Thoracic aorta (tissue), 2 donors: ENCODE measurements around the gene ASAP2. TPM values are rescaled to one million over a fixed set of nuclear protein-coding genes. Genes with fewer than 3 reads are reported as not detected.

Experiments
- ATAC-seq: fragments of 150-250 bp; one replicate; pipeline ENCODE4 v1.8.0; 2017; ENCODE audit warnings: low read depth; ENCODE audit not compliant: insufficient number of reproducible peaks, low FRiP score
- DNase-seq: peaks from one replicate; pipeline ENCODE4 v3.0.0-alpha.2; 2020; ENCODE audit warnings: low spot score
- H3K27ac ChIP-seq, 2 donors: fragments of 200-600 bp; sonication (generic); 1 replicate in 1 of 2; 2 replicates in 1 of 2; pipeline ENCODE4 v1.5.1; 2016; ENCODE audit warnings: mild to moderate bottlenecking in 2 of 2, moderate library complexity in 2 of 2
- H3K27me3 ChIP-seq: fragments of 200-600 bp; sonication (generic); replicated peaks from 2 replicates; pipeline ENCODE4 v1.6.0; 2016; ENCODE audit warnings: mild to moderate bottlenecking; ENCODE audit not compliant: insufficient read depth
- H3K36me3 ChIP-seq: fragments of 200-600 bp; sonication (generic); one replicate; pipeline ENCODE4 v1.5.1; 2016
- H3K4me1 ChIP-seq, 2 donors: fragments of 200-600 bp; sonication (generic); 1 replicate in 1 of 2; 2 replicates in 1 of 2; pipeline versions ENCODE4 v1.5.1 to v1.6.0; 2016; ENCODE audit warnings: low read depth in 2 of 2, mild to moderate bottlenecking in 1 of 2; ENCODE audit not compliant: control insufficient read depth in 1 of 2
- H3K4me3 ChIP-seq: fragments of 200-600 bp; sonication (generic); 2 replicates; pipeline ENCODE4 v1.5.1; 2016; ENCODE audit warnings: mild to moderate bottlenecking
- H3K9me3 ChIP-seq: fragments of 200-600 bp; sonication (generic); 2 replicates; pipeline ENCODE4 v1.5.1; 2016
- CTCF ChIP-seq: fragments of 200-600 bp; sonication (generic); IDR thresholded peaks from one replicate; pipeline ENCODE4 v1.5.1; 2019; ENCODE audit warnings: antibody characterized with exemption
- total RNA-seq, 2 donors: library from RNA; depleted of rRNA; stranded (reverse); fragments of >200 nt; gene quantifications; one replicate each; pipeline versions ENCODE4 v1.1.0 to v1.2.3, GENCODE V29; 2016

The ASAP2 gene
- total RNA-seq, 2 donors from 2014 or later = 58.1 to 102 TPM

DNA sequence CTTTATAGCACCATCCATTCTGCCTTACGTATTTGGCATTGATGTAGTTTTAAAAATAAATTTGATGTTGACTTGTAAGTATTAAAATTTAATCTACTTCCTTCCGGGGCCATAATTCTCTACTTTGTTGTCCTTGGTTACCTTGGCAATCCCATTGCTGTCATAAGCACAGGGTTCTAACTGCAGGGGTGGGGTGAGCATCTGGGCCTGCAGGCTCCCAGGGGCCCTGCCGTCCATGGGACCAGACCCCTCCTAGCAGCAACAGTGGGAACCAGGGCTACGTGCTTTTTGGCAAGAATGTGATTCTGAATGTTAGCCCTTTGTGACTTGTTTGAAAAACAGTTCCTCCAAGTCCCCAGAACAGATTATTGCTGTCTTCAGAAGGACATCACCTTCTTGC lies 4.9 kb downstream of the ASAP2 start:
- no peaks in the 10 kb centered on the region for H3K9me3 ChIP-seq
- no peaks in the 10 kb centered on the region for H3K27me3 ChIP-seq
- TF ChIP-seq CTCF = no peak
- H3K36me3 ChIP-seq = no peaks in the 10 kb centered on the region
- peak overlapping the region; percentile 79 to 96 for H3K27ac ChIP-seq
- ATAC-seq (no peak), DNase-seq (no peak)
- H3K4me1 ChIP-seq = peaks cover 40 to 66% of the 10 kb centered on the region in 2 donors
- H3K4me3 ChIP-seq = peak overlapping the region; percentile 32

DNA sequence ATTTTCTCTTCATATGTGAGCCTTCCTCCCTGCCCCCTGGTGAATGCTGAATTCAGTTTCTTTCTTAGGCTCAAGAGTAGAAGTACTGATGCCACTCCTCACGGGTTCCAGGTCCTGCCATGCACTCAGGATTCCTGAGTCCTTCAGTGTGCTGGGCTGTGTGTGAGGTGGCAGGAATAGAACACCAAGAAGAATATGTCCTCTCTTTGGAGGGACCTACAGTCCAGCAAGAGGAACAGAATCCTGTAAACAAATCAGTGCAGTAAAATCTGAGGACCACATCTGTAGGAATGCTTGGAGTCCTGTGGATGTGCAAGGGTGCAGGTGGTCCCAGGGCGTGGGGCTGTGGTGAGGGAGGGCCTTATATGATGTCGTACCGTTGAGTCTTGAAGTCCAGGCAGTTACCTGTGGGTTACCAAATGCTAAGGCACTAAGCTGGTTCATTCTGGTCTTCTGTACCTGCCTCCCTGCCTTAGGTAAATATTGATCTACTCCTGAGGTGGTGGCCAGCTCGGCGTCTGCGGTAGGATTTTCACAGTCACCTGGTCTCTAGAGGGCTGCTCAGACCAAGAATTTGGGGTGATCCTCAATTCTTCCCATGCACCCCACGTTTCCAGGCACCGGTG lies 5.5 kb downstream of the ASAP2 start:
- no peak for DNase-seq
- peak overlapping the region; percentile 51 for H3K4me3 ChIP-seq
- no peaks in the 10 kb centered on the region for H3K36me3 ChIP-seq
- TF ChIP-seq CTCF = no peak
- no peak for ATAC-seq
- no peaks in the 10 kb centered on the region for H3K9me3 ChIP-seq
- H3K27me3 ChIP-seq = no peaks in the 10 kb centered on the region
- H3K4me1 ChIP-seq = peaks cover 46 to 72% of the 10 kb centered on the region in 2 donors
- peak overlapping the region; percentile 79 to 96 for H3K27ac ChIP-seq

DNA sequence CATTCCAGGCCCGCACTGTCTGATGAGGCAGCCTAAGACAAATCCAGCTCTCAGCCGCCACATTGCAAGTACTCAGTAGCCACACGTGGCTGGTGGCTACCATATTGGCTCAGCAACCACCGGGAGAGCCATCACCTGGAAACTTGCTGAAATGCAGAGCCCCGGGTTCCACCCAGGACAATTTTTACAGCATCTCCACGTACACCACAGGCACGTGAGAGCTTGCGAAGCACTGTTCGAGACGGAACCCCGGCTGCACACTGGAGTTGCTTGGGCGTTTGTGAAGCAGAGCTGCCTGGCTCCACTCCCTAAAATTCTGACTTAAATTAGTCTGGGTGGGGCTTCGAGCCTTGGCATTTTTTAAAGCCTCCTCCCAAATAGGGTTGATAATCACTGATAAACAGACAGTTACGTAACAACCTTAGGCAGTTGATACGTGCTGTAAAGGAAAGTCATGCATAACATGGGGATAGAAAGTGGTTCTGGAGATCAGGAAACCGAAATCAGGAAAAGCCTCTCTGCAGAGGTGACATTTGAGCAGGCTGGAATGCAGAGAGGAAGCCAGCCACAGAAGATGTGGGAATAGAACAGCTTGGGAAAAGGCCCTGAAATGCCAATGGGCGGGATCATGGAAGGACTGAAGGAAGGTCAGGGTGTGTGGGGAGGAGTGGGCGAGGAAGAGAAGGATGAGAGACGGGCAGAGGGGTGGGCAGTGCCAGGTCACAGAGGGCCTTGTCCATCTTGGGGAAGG lies 6.2 kb downstream of the ASAP2 start:
- ATAC-seq (peak; percentile 25), DNase-seq (no peak)
- TF ChIP-seq CTCF = no peak
- peak overlapping the region; percentile 79 to 96 for H3K27ac ChIP-seq
- H3K4me1 ChIP-seq = peaks cover 52 to 80% of the 10 kb centered on the region in 2 donors
- H3K27me3 ChIP-seq = no peaks in the 10 kb centered on the region
- peak overlapping the region; percentile 51 for H3K4me3 ChIP-seq
- H3K36me3 ChIP-seq = no peaks in the 10 kb centered on the region
- no peaks in the 10 kb centered on the region for H3K9me3 ChIP-seq

GRCh38 chr2:9213477-9214051 lies 7.0 kb downstream of the ASAP2 start:
- no peaks in the 10 kb centered on the region for H3K27me3 ChIP-seq
- no peaks in the 10 kb centered on the region for H3K36me3 ChIP-seq
- H3K4me1 ChIP-seq = peaks cover 59 to 87% of the 10 kb centered on the region in 2 donors
- DNase-seq = no peak
- no peak for ATAC-seq
- H3K27ac ChIP-seq = peak overlapping the region; percentile 79 to 96
- H3K9me3 ChIP-seq = no peaks in the 10 kb centered on the region
- peak overlapping the region; percentile 51 for H3K4me3 ChIP-seq
- no peak for TF ChIP-seq CTCF

DNA sequence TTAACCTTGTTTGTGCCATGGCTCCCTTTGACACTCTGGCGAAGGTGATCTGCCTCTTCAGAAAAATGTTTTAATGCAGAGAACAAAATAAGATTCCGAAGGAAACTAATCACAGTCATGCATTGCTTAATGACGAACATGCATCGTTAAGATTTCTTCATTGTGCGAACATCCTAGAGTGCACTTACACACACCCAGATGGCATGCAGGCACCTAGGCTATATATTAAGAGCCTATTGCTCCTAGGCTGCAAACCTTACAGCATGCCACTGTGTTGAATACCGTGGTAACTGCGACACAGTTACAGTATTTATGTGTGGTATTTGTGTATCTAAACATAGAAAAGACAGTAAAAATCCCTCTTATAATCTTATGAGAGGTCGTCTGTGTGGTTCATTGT lies 8.3 kb downstream of the ASAP2 start:
- Histone ChIP-seq H3K4me3 (no peak overlapping the region), H3K27me3 (no peaks in the 10 kb centered on the region), H3K9me3 (no peaks in the 10 kb centered on the region), H3K27ac (peak overlapping the region in 1 of 2 donors; percentile 96), H3K36me3 (no peaks in the 10 kb centered on the region), H3K4me1 (peaks cover 55 to 89% of the 10 kb centered on the region in 2 donors)
- TF ChIP-seq CTCF = no peak
- ATAC-seq (no peak), DNase-seq (no peak)
